Spleen (tissue), 11 donors: ENCODE measurements around the gene TMEM212. TPM values are rescaled to one million over a fixed set of nuclear protein-coding genes. Genes with fewer than 3 reads are reported as not detected.

Source experiments
- DNase-seq: peaks from one replicate; pipeline ENCODE4 v3.0.0-alpha.2; 2020
- H3K27ac ChIP-seq, 8 donors: fragments of 200-600 bp; sonication (generic) in 7 of 8; 1 replicate in 4 of 8; 2 replicates in 4 of 8; pipeline versions ENCODE4 v1.5.0 to v1.8.0; 2016 to 2021; ENCODE audit warnings: inconsistent platforms in 4 of 8, mild to moderate bottlenecking in 4 of 8, moderate library complexity in 1 of 8
- H3K27me3 ChIP-seq, 7 donors: fragments of 200-600 bp; sonication (generic) in 6 of 7; replicated peaks in 1 of 7; 1 replicate in 4 of 7; 2 replicates in 3 of 7; pipeline versions ENCODE4 v1.5.0 to v1.8.0; 2016 to 2021; ENCODE audit warnings: inconsistent platforms in 3 of 7, mild to moderate bottlenecking in 1 of 7
- H3K36me3 ChIP-seq, 6 donors: fragments of 200-600 bp; sonication (generic) in 5 of 6; 1 replicate in 4 of 6; 2 replicates in 2 of 6; pipeline versions ENCODE4 v1.5.0 to v1.8.0; 2016 to 2021; ENCODE audit warnings: inconsistent platforms in 2 of 6
- H3K4me1 ChIP-seq, 6 donors: fragments of 200-600 bp; sonication (generic) in 5 of 6; 1 replicate in 3 of 6; 2 replicates in 3 of 6; pipeline versions ENCODE4 v1.5.0 to v1.8.0; 2016 to 2021; ENCODE audit warnings: inconsistent platforms in 3 of 6
- H3K4me3 ChIP-seq, 8 donors: fragments of 200-600 bp; sonication (generic) in 7 of 8; 1 replicate in 4 of 8; 2 replicates in 4 of 8; pipeline versions ENCODE4 v1.5.0 to v1.8.0; 2016 to 2021; ENCODE audit warnings: inconsistent platforms in 4 of 8, mild to moderate bottlenecking in 4 of 8, moderate library complexity in 2 of 8
- H3K9me3 ChIP-seq, 8 donors: fragments of 200-600 bp; sonication (generic) in 7 of 8; 1 replicate in 4 of 8; 2 replicates in 4 of 8; pipeline versions ENCODE4 v1.5.0 to v1.8.0; 2016 to 2021; ENCODE audit warnings: inconsistent platforms in 4 of 8
- CTCF ChIP-seq, 11 experiments: fragments of 200-600 bp in 7 of 11; fragments of 450-650 bp in 4 of 11; sonication (generic) in 4 of 11; IDR thresholded peaks in 8 of 11; conservative IDR thresholded peaks in 3 of 11; 1 replicate in 7 of 11; 2 replicates in 4 of 11; pipeline versions ENCODE4 v1.4.0 to v1.8.0; 2016 to 2021; ENCODE audit warnings: antibody characterized with exemption in 11 of 11, inconsistent platforms in 4 of 11, mild to moderate bottlenecking in 1 of 11
- POLR2A ChIP-seq, 3 donors: fragments of 450-650 bp; IDR thresholded peaks; one replicate each; pipeline ENCODE4 v1.5.1; 2017; ENCODE audit warnings: antibody characterized with exemption in 3 of 3, mild to moderate bottlenecking in 1 of 3
- POLR2AphosphoS5 ChIP-seq, 3 donors: sonication (generic); formaldehyde crosslinking; IDR thresholded peaks; one replicate each; pipeline ENCODE4 v1.5.1; 2017; ENCODE audit warnings: antibody characterized with exemption in 3 of 3
- WGBS, 5 donors: extraction: QIAGEN DNeasy Blood & Tissue Kit in 3 of 5; methylation state at CpG; one replicate each; pipeline versions ENCODE4 v1.1.5 to v1.1.7; 2013 to 2018; 5-methylcytosine and 5-hydroxymethylcytosine counted together
- intact Hi-C: fragments of 100-400 bp; cut with DNase I; formaldehyde crosslinking; loops from one replicate; pipeline ENCODE4 v1.15.0; 2023; ENCODE audit warnings: low total_unique reads
- polyA plus RNA-seq, 3 donors: library from polyadenylated mRNA; stranded (reverse); fragments of 200-250 nt; gene quantifications; one replicate each; pipeline ENCODE4 v1.2.1, GENCODE V29; 2013
- total RNA-seq, 7 donors: library from RNA; depleted of rRNA in 3 of 7; stranded (reverse); fragments of >200 nt in 3 of 7; fragmentation: NEBNext Ultra II Directional in 4 of 7; extraction: Animal tissue kit (Norgen Biotek cat#: 25700) in 4 of 7; gene quantifications; one replicate each; pipeline versions ENCODE4 v1.1.0 to v1.2.1, GENCODE V29; 2016 to 2021
- donor health status: healthy with polysubstance abuse.
- donor health status: DM: no; HTN: no; CAD: no; lungs with moderate emphysema.
- donor health status: DM: no; HTN: no; CAD: no.
- donor health status: Bipolar disorder and iron deficiency.
- donor health status: healthy.
- donor health status: DM: no; HTN: no; CAD: no.
- donor health status: DM: yes; HTN: yes; CAD: no.

TMEM212 gene
- total and polyA plus RNA-seq, 10 donors, result not detected

- DNase-seq, result no peak
- H3K27ac ChIP-seq, result no peak overlapping the region
- no peaks in the 10 kb centered on the region for H3K27me3 ChIP-seq
- no peak overlapping the region for H3K4me3 ChIP-seq
- no peaks in the 10 kb centered on the region for H3K9me3 ChIP-seq
- TF ChIP-seq POLR2A (IDR thresholded peaks at IDR 0.05) (no peak), CTCF (IDR thresholded peaks at IDR 0.05 in 8 of 11, conservative IDR thresholded peaks at IDR 0.05 in 3 of 11) (no peak), POLR2AphosphoS5 (IDR thresholded peaks at IDR 0.05) (no peak)
- WGBS, 5 donors, result 93 to 97% (median 96%) methylated on average over 3 of the region's 3 CpGs
- intact Hi-C loops, result no loop called here
- H3K36me3 ChIP-seq, result no peaks in the 10 kb centered on the region
- H3K4me1 ChIP-seq, result peaks cover 0 to 4% (median 0%) of the 10 kb centered on the region in 6 donors
Observed at GRCh38 chr3:171883257-171883892, 40.2 kb downstream of the TMEM212 start.

GRCh38 chr3:171883893-171884279 is 40.7 kb downstream of the TMEM212 start:
- intact Hi-C loops, result no loop called here

GRCh38 chr3:171888466-171888865 is 45.3 kb downstream of the TMEM212 start:
- no peaks in the 10 kb centered on the region for H3K4me1 ChIP-seq
- TF ChIP-seq POLR2AphosphoS5 (IDR thresholded peaks at IDR 0.05) (no peak), CTCF (IDR thresholded peaks at IDR 0.05 in 8 of 11, conservative IDR thresholded peaks at IDR 0.05 in 3 of 11) (no peak), POLR2A (IDR thresholded peaks at IDR 0.05) (no peak)
- no peak overlapping the region for H3K27ac ChIP-seq
- no peak overlapping the region for H3K4me3 ChIP-seq
- H3K36me3 ChIP-seq, result no peaks in the 10 kb centered on the region
- H3K27me3 ChIP-seq, result no peaks in the 10 kb centered on the region
- H3K9me3 ChIP-seq, result peaks cover 0 to 3% (median 0%) of the 10 kb centered on the region in 8 donors
- DNase-seq, result no peak
- WGBS, 5 donors, result 88 to 95% (median 93%) methylated on average over 2 of the region's 2 CpGs
- intact Hi-C loops, result no loop called here

More at GRCh38 chr3:171883893-171884279, 40.7 kb downstream of the TMEM212 start:
- TF ChIP-seq CTCF (IDR thresholded peaks at IDR 0.05 in 8 of 11, conservative IDR thresholded peaks at IDR 0.05 in 3 of 11), result no peak
- no peak for TF ChIP-seq POLR2AphosphoS5 (IDR thresholded peaks at IDR 0.05)
- TF ChIP-seq POLR2A (IDR thresholded peaks at IDR 0.05), result no peak
- WGBS, 5 donors, result 75 to 94% (median 85%) methylated on average over 6 of the region's 6 CpGs
- Histone ChIP-seq H3K27me3 (no peaks in the 10 kb centered on the region), H3K4me1 (peaks cover 0 to 4% (median 0%) of the 10 kb centered on the region in 6 donors), H3K36me3 (no peaks in the 10 kb centered on the region), H3K9me3 (no peaks in the 10 kb centered on the region), H3K4me3 (no peak overlapping the region), H3K27ac (no peak overlapping the region)
- DNase-seq, result no peak

- Histone ChIP-seq H3K27ac (no peak overlapping the region), H3K27me3 (no peaks in the 10 kb centered on the region), H3K36me3 (no peaks in the 10 kb centered on the region), H3K9me3 (peaks cover 0 to 3% (median 0%) of the 10 kb centered on the region in 8 donors), H3K4me3 (no peak overlapping the region), H3K4me1 (no peaks in the 10 kb centered on the region)
- intact Hi-C loops, result no loop called here
- WGBS, 5 donors, result 73 to 92% (median 85%) methylated on average over 2 of the region's 2 CpGs
- no peak for TF ChIP-seq CTCF (IDR thresholded peaks at IDR 0.05 in 8 of 11, conservative IDR thresholded peaks at IDR 0.05 in 3 of 11)
- no peak for TF ChIP-seq POLR2AphosphoS5 (IDR thresholded peaks at IDR 0.05)
- no peak for TF ChIP-seq POLR2A (IDR thresholded peaks at IDR 0.05)
- no peak for DNase-seq
Observed at GRCh38 chr3:171890398-171890797, 47.2 kb downstream of the TMEM212 start.
